ENCODE data around the gene CD69.

Gene CD69

DNA sequence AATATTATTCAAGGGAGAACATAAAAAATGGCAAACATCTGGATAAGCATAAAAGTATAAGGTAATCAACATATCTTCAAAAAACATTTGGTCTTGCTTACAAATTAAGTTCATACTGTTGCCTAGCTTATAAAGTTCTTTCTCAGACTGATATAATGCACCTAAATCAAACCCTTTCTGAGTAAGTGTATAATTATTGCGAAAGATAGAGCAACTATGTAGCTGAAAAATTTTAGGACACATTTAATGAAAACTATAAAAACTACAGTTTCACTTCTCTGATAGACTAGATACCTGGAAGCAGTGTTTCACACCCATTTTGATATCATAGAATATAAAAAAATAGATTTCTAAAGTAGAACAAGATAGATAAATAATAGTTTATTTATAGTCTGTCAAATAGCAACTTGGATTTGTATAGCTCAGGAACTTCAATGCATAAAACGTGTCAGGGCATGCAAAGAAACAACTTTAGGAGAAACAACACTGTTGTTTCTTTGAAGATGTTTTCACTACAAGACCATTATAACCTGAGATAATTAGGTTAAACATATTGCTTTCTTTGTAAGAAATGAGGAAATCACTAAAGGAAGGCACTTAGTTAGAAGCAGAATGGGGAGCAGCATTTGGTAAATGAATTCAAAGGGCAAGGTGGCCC, 35.4 kb downstream of the CD69 start:
- H3K9ac ChIP-seq (ENCODE audit: low read length): no peak overlapping the region
- no peaks in the 10 kb centered on the region for H3K27me3 ChIP-seq (replicated peaks; ENCODE audit: insufficient read depth, low read length)
- H3K4me1 ChIP-seq (ENCODE audit: low read length): peaks cover 25% of the 10 kb centered on the region
- H3K4me2 ChIP-seq (ENCODE audit: low read depth, low read length): no peak overlapping the region
- H3K9me2 ChIP-seq (replicated peaks; ENCODE audit: insufficient read depth, low read length): no peaks in the 10 kb centered on the region
- H3K79me2 ChIP-seq (ENCODE audit: low read length): no peaks in the 10 kb centered on the region
- no peaks in the 10 kb centered on the region for H3K9me3 ChIP-seq (replicated peaks; ENCODE audit: insufficient read depth, low read length)
- no peak overlapping the region for H3K4me3 ChIP-seq (ENCODE audit: low read length)
- H4K20me1 ChIP-seq (ENCODE audit: insufficient read depth, low read length): no peaks in the 10 kb centered on the region
- H3K27ac ChIP-seq (ENCODE audit: low read length): no peak overlapping the region
- TF ChIP-seq, protein P1, sequence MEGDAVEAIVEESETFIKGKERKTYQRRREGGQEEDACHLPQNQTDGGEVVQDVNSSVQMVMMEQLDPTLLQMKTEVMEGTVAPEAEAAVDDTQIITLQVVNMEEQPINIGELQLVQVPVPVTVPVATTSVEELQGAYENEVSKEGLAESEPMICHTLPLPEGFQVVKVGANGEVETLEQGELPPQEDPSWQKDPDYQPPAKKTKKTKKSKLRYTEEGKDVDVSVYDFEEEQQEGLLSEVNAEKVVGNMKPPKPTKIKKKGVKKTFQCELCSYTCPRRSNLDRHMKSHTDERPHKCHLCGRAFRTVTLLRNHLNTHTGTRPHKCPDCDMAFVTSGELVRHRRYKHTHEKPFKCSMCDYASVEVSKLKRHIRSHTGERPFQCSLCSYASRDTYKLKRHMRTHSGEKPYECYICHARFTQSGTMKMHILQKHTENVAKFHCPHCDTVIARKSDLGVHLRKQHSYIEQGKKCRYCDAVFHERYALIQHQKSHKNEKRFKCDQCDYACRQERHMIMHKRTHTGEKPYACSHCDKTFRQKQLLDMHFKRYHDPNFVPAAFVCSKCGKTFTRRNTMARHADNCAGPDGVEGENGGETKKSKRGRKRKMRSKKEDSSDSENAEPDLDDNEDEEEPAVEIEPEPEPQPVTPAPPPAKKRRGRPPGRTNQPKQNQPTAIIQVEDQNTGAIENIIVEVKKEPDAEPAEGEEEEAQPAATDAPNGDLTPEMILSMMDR (IDR thresholded peaks at IDR 0.05; ENCODE audit: low read length): no peak
- no peak for TF ChIP-seq EZH2 (optimal IDR thresholded peaks at IDR 0.05; ENCODE audit: low read depth, low read length)
- TF ChIP-seq EZH2phosphoT487 (IDR thresholded peaks at IDR 0.05; ENCODE audit: low read length): no peak
- H3K36me3 ChIP-seq (replicated peaks; ENCODE audit: insufficient read depth, low read length): no peaks in the 10 kb centered on the region
- DNase-seq: no peak
- H3F3A ChIP-seq (ENCODE audit: insufficient read depth, low read length): peaks cover 9% of the 10 kb centered on the region
- no peak overlapping the region for H2AFZ ChIP-seq (ENCODE audit: low read length)

DNA sequence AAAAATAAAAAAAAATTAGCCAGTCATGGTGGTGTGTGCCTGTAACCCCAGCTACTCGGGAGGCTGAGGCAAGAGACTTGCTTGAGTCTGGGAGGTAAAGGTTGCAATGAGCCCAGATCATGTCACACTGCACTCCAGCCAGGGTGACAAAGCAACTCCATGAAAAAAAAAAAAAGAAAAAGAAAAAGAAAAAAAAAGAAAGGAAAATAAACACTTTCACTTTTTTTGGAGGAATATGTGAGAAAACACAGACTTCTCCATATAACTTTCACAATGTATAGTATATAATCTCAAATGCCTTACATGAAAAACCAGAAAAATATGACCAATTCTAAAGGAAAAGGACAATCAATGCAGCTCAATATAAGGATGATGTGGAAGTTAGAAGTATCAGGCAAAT, 36.7 kb downstream of the CD69 start:
- no peak overlapping the region for H2AFZ ChIP-seq (ENCODE audit: low read length)
- H3K79me2 ChIP-seq (ENCODE audit: low read length): no peaks in the 10 kb centered on the region
- H3K9me3 ChIP-seq (replicated peaks; ENCODE audit: insufficient read depth, low read length): no peaks in the 10 kb centered on the region
- H3K9me2 ChIP-seq (replicated peaks; ENCODE audit: insufficient read depth, low read length): no peaks in the 10 kb centered on the region
- H3K27ac ChIP-seq (ENCODE audit: low read length): no peak overlapping the region
- no peaks in the 10 kb centered on the region for H3K27me3 ChIP-seq (replicated peaks; ENCODE audit: insufficient read depth, low read length)
- peaks cover 33% of the 10 kb centered on the region for H3K4me1 ChIP-seq (ENCODE audit: low read length)
- no peak for DNase-seq
- H3K36me3 ChIP-seq (replicated peaks; ENCODE audit: insufficient read depth, low read length): no peaks in the 10 kb centered on the region
- TF ChIP-seq EZH2 (optimal IDR thresholded peaks at IDR 0.05; ENCODE audit: low read depth, low read length) (no peak), EZH2phosphoT487 (IDR thresholded peaks at IDR 0.05; ENCODE audit: low read length) (no peak)
- TF ChIP-seq, protein P1 (IDR thresholded peaks at IDR 0.05; ENCODE audit: low read length): no peak
- no peaks in the 10 kb centered on the region for H4K20me1 ChIP-seq (ENCODE audit: insufficient read depth, low read length)
- no peak overlapping the region for H3K4me2 ChIP-seq (ENCODE audit: low read depth, low read length)
- H3K9ac ChIP-seq (ENCODE audit: low read length): no peak overlapping the region
- H3F3A ChIP-seq (ENCODE audit: insufficient read depth, low read length): peaks cover 14% of the 10 kb centered on the region
- no peak overlapping the region for H3K4me3 ChIP-seq (ENCODE audit: low read length)

- Histone ChIP-seq H3K4me3 (ENCODE audit: low read length) (peak overlapping the region; percentile 13; the same call in 1 of the 2 replicates), H3K4me2 (ENCODE audit: low read depth, low read length) (peak overlapping the region; percentile 67)
Observed at GRCh38 chr12:9721394-9722092, 39.2 kb downstream of the CD69 start.

More at GRCh38 chr12:9721394-9722092, 39.2 kb downstream of the CD69 start:
- Histone ChIP-seq H3K36me3 (replicated peaks; ENCODE audit: insufficient read depth, low read length) (no peaks in the 10 kb centered on the region), H3K27ac (ENCODE audit: low read length) (peak overlapping the region; percentile 72), H3F3A (ENCODE audit: insufficient read depth, low read length) (peaks cover 18% of the 10 kb centered on the region), H4K20me1 (ENCODE audit: insufficient read depth, low read length) (no peaks in the 10 kb centered on the region), H3K9me2 (replicated peaks; ENCODE audit: insufficient read depth, low read length) (no peaks in the 10 kb centered on the region), H3K9ac (ENCODE audit: low read length) (peak overlapping the region; percentile 3; the same call in 1 of the 2 replicates), H2AFZ (ENCODE audit: low read length) (0 out of 2 replicates have a peak overlapping the region, but pooled peaks have one; percentile 2), H3K27me3 (replicated peaks; ENCODE audit: insufficient read depth, low read length) (no peaks in the 10 kb centered on the region), H3K9me3 (replicated peaks; ENCODE audit: insufficient read depth, low read length) (no peaks in the 10 kb centered on the region), H3K4me1 (ENCODE audit: low read length) (peaks cover 57% of the 10 kb centered on the region), H3K79me2 (ENCODE audit: low read length) (no peaks in the 10 kb centered on the region)
- peak; percentile 80 for DNase-seq
- TF ChIP-seq EZH2 (optimal IDR thresholded peaks at IDR 0.05; ENCODE audit: low read depth, low read length): no peak
- TF ChIP-seq, protein P1 (IDR thresholded peaks at IDR 0.05; ENCODE audit: low read length): no peak
- TF ChIP-seq EZH2phosphoT487 (IDR thresholded peaks at IDR 0.05; ENCODE audit: low read length): no peak

All from MM.1S (cell line).